ENCODE results near the gene RC3H1. TPM values are rescaled to one million over a fixed set of nuclear protein-coding genes. Genes with fewer than 3 reads are reported as not detected.

RC3H1 gene
- total and polyA plus RNA-seq, 4 donors, result 10.8 to 35.6 (median 23.4) TPM

DNA sequence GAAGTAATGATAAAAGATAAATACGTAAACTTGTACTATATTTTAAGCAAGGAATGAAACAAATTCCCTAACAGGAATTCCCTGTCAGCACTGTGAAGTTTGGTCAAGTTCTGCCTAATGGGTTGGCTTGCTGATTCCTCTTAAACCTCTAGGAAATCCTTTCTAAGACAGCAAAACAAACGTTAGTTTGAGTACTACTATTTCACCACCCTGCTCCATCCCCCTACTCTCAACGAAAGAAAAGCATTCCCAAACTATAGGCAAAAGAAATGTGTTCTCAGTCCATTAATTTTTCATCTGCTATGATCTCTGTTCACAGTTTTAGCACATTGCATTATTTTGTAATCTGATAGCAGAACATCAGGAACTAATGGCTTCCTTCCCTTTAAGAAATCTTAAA, 121.2 kb downstream of the RC3H1 start:
- no peaks in the 10 kb centered on the region for H3K36me3 ChIP-seq (ENCODE audit: control insufficient read depth, insufficient read depth, low read length)
- H3K9me3 ChIP-seq (ENCODE audit: control insufficient read depth, insufficient read depth, low read length), result no peaks in the 10 kb centered on the region
- H3K4me3 ChIP-seq (ENCODE audit: low read depth, low read length), result no peak overlapping the region
- no peaks in the 10 kb centered on the region for H3K27me3 ChIP-seq (ENCODE audit: control insufficient read depth, insufficient read depth, low read length)
- no peak overlapping the region for H3K27ac ChIP-seq (ENCODE audit: low read depth, low read length)
- 49% methylated on average over 2 of the region's 3 CpGs for WGBS (ENCODE audit: insufficient coverage)
- H3K4me1 ChIP-seq (ENCODE audit: control insufficient read depth, insufficient read depth, low read length), result no peaks in the 10 kb centered on the region
- no peak for DNase-seq (ENCODE audit: low read depth in 4 of 6, low spot score in 6 of 6)

DNA sequence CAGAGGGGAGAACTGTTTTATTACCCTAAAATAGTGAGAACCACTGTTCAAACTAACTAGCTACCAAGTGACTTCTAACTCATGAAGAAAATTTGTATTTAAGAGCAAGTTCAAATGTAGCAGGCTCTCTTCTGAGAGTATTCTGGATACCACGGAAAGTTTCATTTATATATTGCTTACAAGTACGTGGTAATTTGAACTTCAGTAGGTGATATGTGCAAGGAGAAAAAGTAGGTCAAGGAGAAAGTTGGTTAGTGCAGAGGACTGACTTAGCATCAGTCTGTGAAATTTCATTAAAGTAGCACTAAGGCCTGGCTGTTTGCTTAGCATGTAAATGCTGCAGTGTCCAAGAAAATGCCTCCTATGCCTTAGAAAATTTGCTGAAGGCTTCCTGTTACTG, 121.7 kb downstream of the RC3H1 start:
- no peaks in the 10 kb centered on the region for H3K4me1 ChIP-seq (ENCODE audit: control insufficient read depth, insufficient read depth, low read length)
- no peaks in the 10 kb centered on the region for H3K36me3 ChIP-seq (ENCODE audit: control insufficient read depth, insufficient read depth, low read length)
- H3K27ac ChIP-seq (ENCODE audit: low read depth, low read length), result no peak overlapping the region
- no peaks in the 10 kb centered on the region for H3K9me3 ChIP-seq (ENCODE audit: control insufficient read depth, insufficient read depth, low read length)
- H3K4me3 ChIP-seq (ENCODE audit: low read depth, low read length), result no peak overlapping the region
- no peaks in the 10 kb centered on the region for H3K27me3 ChIP-seq (ENCODE audit: control insufficient read depth, insufficient read depth, low read length)
- 87% methylated on average over 2 of the region's 2 CpGs for WGBS (ENCODE audit: insufficient coverage)
- DNase-seq (ENCODE audit: low read depth in 4 of 6, low spot score in 6 of 6), result no peak

DNA sequence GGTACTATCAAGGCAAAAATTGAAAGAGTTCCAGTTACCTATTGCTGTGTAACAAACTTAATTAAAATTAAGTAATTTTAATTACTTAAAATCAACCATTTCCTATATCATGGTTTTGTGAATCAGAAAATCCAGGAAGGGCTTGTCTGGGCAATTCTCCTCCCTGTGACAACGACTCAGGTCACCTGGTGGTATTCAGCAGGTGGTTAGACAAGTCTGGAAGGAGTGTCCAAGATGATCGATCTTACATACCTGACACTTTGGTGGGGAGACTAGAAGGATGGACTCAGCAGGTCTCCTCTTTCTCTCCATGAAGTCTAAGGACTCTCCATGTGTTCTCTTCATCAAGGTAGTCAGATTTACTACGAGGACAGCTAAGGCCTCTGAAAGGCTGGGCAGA, 128.0 kb downstream of the RC3H1 start:
- H3K27me3 ChIP-seq (ENCODE audit: control insufficient read depth, insufficient read depth, low read length), result no peaks in the 10 kb centered on the region
- peaks cover 4% of the 10 kb centered on the region for H3K36me3 ChIP-seq (ENCODE audit: control insufficient read depth, insufficient read depth, low read length)
- H3K9me3 ChIP-seq (ENCODE audit: control insufficient read depth, insufficient read depth, low read length), result no peaks in the 10 kb centered on the region
- DNase-seq (ENCODE audit: low read depth in 4 of 6, low spot score in 6 of 6), result no peak
- WGBS (ENCODE audit: insufficient coverage), result no CpG with 5 or more reads among the region's 3 CpGs
- H3K4me1 ChIP-seq (ENCODE audit: control insufficient read depth, insufficient read depth, low read length), result no peaks in the 10 kb centered on the region
- H3K4me3 ChIP-seq (ENCODE audit: low read depth, low read length), result no peak overlapping the region
- no peak overlapping the region for H3K27ac ChIP-seq (ENCODE audit: low read depth, low read length)

DNA sequence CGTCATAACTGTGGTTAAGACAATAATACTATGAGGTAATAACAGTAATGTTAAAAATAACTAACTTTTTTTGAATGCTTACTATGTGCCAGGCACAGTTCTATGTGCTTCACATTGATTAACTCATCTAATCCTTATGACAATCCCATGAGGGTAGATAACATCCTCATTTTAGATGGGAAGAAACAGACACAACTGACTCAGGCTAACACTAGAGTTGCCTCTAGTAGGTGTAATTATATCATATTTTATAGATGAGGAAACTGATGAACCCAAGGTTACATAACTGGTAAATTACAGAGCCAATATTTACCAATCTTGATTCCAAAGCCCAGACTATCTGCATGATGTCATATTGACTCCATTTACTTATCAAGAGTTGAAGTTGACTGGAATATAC, 128.5 kb downstream of the RC3H1 start:
- no peak for DNase-seq (ENCODE audit: low read depth in 4 of 6, low spot score in 6 of 6)
- Histone ChIP-seq H3K36me3 (ENCODE audit: control insufficient read depth, insufficient read depth, low read length) (peaks cover 4% of the 10 kb centered on the region), H3K27ac (ENCODE audit: low read depth, low read length) (no peak overlapping the region), H3K9me3 (ENCODE audit: control insufficient read depth, insufficient read depth, low read length) (no peaks in the 10 kb centered on the region), H3K4me3 (ENCODE audit: low read depth, low read length) (no peak overlapping the region), H3K27me3 (ENCODE audit: control insufficient read depth, insufficient read depth, low read length) (no peaks in the 10 kb centered on the region), H3K4me1 (ENCODE audit: control insufficient read depth, insufficient read depth, low read length) (no peaks in the 10 kb centered on the region)
- no CpG with 5 or more reads among the region's 1 CpG for WGBS (ENCODE audit: insufficient coverage)

DNA sequence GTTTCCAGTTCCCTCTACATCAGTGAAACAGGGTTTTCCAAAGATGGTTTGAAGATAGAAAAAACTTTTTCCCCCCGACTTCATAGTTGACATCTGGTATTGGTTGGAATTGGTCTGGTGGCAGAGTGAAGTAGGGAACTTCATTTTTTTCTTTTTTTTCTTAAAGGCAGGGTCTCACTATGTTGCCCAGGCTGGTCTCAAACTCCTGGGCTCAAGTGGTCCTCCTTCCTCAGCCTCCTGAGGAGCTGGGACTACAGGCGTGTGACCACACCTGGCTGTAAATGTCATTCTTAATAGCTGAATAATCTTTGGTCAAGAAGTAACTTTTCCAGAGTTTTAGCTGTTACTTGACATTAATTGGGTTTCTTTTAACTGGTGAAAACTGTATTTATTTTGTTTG, 132.3 kb downstream of the RC3H1 start:
- Histone ChIP-seq H3K27me3 (ENCODE audit: control insufficient read depth, insufficient read depth, low read length) (no peaks in the 10 kb centered on the region), H3K4me3 (ENCODE audit: low read depth, low read length) (no peak overlapping the region), H3K27ac (ENCODE audit: low read depth, low read length) (no peak overlapping the region), H3K9me3 (ENCODE audit: control insufficient read depth, insufficient read depth, low read length) (no peaks in the 10 kb centered on the region), H3K36me3 (ENCODE audit: control insufficient read depth, insufficient read depth, low read length) (peaks cover 11% of the 10 kb centered on the region), H3K4me1 (ENCODE audit: control insufficient read depth, insufficient read depth, low read length) (no peaks in the 10 kb centered on the region)
- DNase-seq (ENCODE audit: low read depth in 4 of 6, low spot score in 6 of 6), result no peak
- 83% methylated on average over 1 of the region's 2 CpGs for WGBS (ENCODE audit: insufficient coverage)

DNA sequence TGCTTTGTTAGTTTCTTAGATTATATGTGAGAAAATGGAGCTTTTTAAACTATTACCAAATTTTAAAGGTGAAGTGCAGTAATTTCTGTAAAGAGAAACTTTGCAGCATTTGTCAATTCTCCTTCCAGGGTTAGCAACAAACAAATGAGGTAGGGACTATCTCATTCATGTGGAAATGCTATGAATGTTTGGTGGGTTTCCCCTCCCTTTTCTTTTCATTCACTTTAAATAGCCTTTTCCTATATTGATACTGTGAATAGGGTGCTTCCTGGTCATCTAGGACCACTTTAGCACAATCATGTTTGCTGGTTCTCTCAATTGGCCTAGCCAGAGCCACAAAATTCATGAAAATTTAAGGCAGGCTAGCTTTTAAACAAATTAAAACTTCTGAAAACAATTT, 133.4 kb downstream of the RC3H1 start:
- DNase-seq (ENCODE audit: low read depth in 4 of 6, low spot score in 6 of 6), result no peak
- H3K4me3 ChIP-seq (ENCODE audit: low read depth, low read length), result no peak overlapping the region
- H3K9me3 ChIP-seq (ENCODE audit: control insufficient read depth, insufficient read depth, low read length), result no peaks in the 10 kb centered on the region
- H3K36me3 ChIP-seq (ENCODE audit: control insufficient read depth, insufficient read depth, low read length), result peaks cover 11% of the 10 kb centered on the region
- H3K27me3 ChIP-seq (ENCODE audit: control insufficient read depth, insufficient read depth, low read length), result no peaks in the 10 kb centered on the region
- no peak overlapping the region for H3K27ac ChIP-seq (ENCODE audit: low read depth, low read length)
- H3K4me1 ChIP-seq (ENCODE audit: control insufficient read depth, insufficient read depth, low read length), result no peaks in the 10 kb centered on the region

DNA sequence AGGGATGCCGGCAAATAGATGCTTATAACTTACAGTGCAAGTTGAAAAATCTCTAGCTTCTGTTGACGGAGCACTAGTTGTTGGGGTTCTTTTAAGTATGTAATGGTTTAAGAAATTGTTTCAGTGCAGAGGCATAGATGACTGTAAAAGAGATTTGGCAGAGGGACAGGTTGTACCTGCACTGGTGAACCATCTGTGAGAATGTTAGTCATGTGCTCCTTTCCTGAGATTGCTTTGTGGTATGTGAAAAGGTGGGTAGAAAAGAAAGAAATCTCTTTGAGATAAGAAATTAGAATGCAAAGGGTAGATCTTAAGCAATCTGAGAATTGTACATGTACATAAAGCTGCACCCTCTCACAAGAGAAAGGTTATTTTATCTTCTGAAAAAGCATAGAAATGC, 134.5 kb downstream of the RC3H1 start:
- Histone ChIP-seq H3K4me1 (ENCODE audit: control insufficient read depth, insufficient read depth, low read length) (no peaks in the 10 kb centered on the region), H3K27me3 (ENCODE audit: control insufficient read depth, insufficient read depth, low read length) (no peaks in the 10 kb centered on the region), H3K4me3 (ENCODE audit: low read depth, low read length) (no peak overlapping the region), H3K36me3 (ENCODE audit: control insufficient read depth, insufficient read depth, low read length) (peaks cover 11% of the 10 kb centered on the region), H3K27ac (ENCODE audit: low read depth, low read length) (no peak overlapping the region), H3K9me3 (ENCODE audit: control insufficient read depth, insufficient read depth, low read length) (no peaks in the 10 kb centered on the region)
- DNase-seq (ENCODE audit: low read depth in 4 of 6, low spot score in 6 of 6), result no peak
- 100% methylated on average over 2 of the region's 2 CpGs for WGBS (ENCODE audit: insufficient coverage)

DNA sequence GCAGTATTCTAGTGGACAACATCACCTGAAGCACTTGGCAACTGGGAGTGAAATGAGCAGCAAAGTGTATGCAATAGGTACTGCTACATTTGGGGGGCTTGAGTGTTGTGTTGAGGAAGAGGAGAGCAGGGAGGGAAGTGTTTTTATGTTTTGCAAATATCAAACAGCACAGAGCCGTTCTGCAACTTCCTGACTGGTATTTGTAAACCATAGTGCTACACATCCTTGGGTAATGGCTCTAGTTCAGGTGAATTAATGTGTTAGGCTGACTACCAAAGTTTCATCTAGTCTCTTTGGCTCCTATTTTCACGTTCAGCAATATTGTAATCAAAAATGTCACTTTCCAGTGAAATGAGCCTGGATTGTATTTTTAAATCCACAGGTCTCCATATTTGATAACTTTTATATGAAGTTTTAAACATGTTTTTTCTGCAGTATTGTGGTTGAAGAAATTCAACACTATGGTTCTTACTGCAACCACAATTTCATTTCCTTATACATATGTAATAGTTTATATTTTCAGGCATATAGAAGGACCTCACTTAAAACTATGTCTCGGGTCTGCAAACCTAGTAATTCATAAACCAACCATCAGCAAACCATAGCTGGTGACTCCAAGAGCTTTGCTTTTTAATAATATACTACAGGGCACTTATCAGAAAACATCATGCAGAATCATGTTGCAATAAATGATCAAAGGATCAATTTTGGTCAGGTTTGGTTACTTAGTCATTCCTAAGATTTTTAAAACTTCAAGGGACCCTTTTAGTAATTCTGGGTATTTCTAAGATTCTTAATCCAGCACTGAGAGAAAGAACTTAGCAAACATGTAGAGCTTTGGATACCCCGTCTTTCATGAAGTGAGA, 135.2 kb downstream of the RC3H1 start:
- 100% methylated on average over 1 of the region's 4 CpGs for WGBS (ENCODE audit: insufficient coverage)
- H3K4me1 ChIP-seq (ENCODE audit: control insufficient read depth, insufficient read depth, low read length), result no peaks in the 10 kb centered on the region
- no peaks in the 10 kb centered on the region for H3K9me3 ChIP-seq (ENCODE audit: control insufficient read depth, insufficient read depth, low read length)
- H3K4me3 ChIP-seq (ENCODE audit: low read depth, low read length), result no peak overlapping the region
- no peak overlapping the region for H3K27ac ChIP-seq (ENCODE audit: low read depth, low read length)
- no peaks in the 10 kb centered on the region for H3K27me3 ChIP-seq (ENCODE audit: control insufficient read depth, insufficient read depth, low read length)
- no peak for DNase-seq (ENCODE audit: low read depth in 4 of 6, low spot score in 6 of 6)
- H3K36me3 ChIP-seq (ENCODE audit: control insufficient read depth, insufficient read depth, low read length), result peaks cover 11% of the 10 kb centered on the region

DNA sequence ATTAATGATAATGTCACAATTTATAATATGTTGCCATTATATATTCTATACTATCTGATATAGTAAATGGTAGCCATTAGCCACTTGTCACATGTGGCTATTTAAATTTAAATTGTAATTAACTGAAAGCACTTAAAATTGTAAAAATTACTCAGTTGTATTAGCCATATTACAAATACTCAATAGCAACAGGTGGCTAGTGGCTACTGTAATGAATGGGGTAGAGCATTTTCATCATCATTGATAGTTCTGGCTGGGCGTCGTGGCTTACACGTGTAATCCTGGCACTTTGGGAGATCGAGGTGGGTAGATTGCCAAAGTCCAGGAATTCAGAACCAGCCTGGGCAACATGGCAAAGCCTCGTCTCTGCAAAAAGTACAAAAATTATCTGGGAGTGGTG, 137.5 kb downstream of the RC3H1 start:
- no peak overlapping the region for H3K4me3 ChIP-seq (ENCODE audit: low read depth, low read length)
- no peak for DNase-seq (ENCODE audit: low read depth in 4 of 6, low spot score in 6 of 6)
- H3K36me3 ChIP-seq (ENCODE audit: control insufficient read depth, insufficient read depth, low read length), result peaks cover 18% of the 10 kb centered on the region
- 94% methylated on average over 5 of the region's 5 CpGs for WGBS (ENCODE audit: insufficient coverage)
- no peak overlapping the region for H3K27ac ChIP-seq (ENCODE audit: low read depth, low read length)
- H3K27me3 ChIP-seq (ENCODE audit: control insufficient read depth, insufficient read depth, low read length), result no peaks in the 10 kb centered on the region
- no peaks in the 10 kb centered on the region for H3K9me3 ChIP-seq (ENCODE audit: control insufficient read depth, insufficient read depth, low read length)
- no peaks in the 10 kb centered on the region for H3K4me1 ChIP-seq (ENCODE audit: control insufficient read depth, insufficient read depth, low read length)

All from spinal cord (tissue), 10 donors.